ENCODE results near the gene DMTF1.
"Not testable (repeated sequence)": the region's sequence is repeated elsewhere in the genome, so short reads cannot be mapped to it uniquely, and the experiment has no call there.

Gene DMTF1

GRCh38 chr7:87226495-87226894 is 74.2 kb downstream of the DMTF1 start:
- no peak for DNase-seq

- no peak for DNase-seq
Measured at GRCh38 chr7:87231258-87231657, 79.0 kb downstream of the DMTF1 start.

GRCh38 chr7:87231711-87232110 is 79.5 kb downstream of the DMTF1 start:
- DNase-seq = no peak

- no peak for DNase-seq
Measured at GRCh38 chr7:87234949-87235348, 82.7 kb downstream of the DMTF1 start.

GRCh38 chr7:87238464-87239051 is 86.3 kb downstream of the DMTF1 start:
- not testable (repeated sequence) for DNase-seq

- DNase-seq = not testable (repeated sequence)
Measured at GRCh38 chr7:87245671-87246070, 93.4 kb downstream of the DMTF1 start.

Measured in NCI-H774 (cell line).